ENCODE results near the gene THSD4. TPM values are rescaled to one million over a fixed set of nuclear protein-coding genes. Genes with fewer than 3 reads are reported as not detected.
A peak's percentile ranks its signal among the peaks of the same experiment; 100 is the strongest.

The THSD4 gene
- total and polyA plus RNA-seq, 2 donors (not counting 1 experiment from before 2014, with no cell fraction given): 43.1 to 95.5 TPM

GRCh38 chr15:71801935-71802655, 686.8 kb downstream of the THSD4 start:
- Histone ChIP-seq H3K79me2 (ENCODE audit: control insufficient read depth, insufficient read depth, low read length) (no peaks in the 10 kb centered on the region), H3K4me3 (replicated peaks in 1 of 4; ENCODE audit: control extremely low read depth in 1 of 4, insufficient read depth in 1 of 4, low read depth in 3 of 4, low read length in 4 of 4) (no peak overlapping the region), H3K27me3 (ENCODE audit: control insufficient read depth, insufficient read depth, low read length) (no peaks in the 10 kb centered on the region), H3K27ac (ENCODE audit: insufficient read depth, low read length) (no peak overlapping the region), H3K4me2 (ENCODE audit: extremely low read depth, insufficient read depth, low read length) (no peak overlapping the region), H3K9ac (ENCODE audit: insufficient read depth, low read length) (no peak overlapping the region), H3K4me1 (ENCODE audit: control insufficient read depth, extremely low read depth, insufficient read depth, low read length) (peaks cover 11% of the 10 kb centered on the region), H3K36me3 (ENCODE audit: control insufficient read depth, insufficient read depth, low read length) (no peaks in the 10 kb centered on the region), H2AFZ (ENCODE audit: low read length) (no peak overlapping the region), H4K20me1 (ENCODE audit: control insufficient read depth, extremely low read depth, insufficient read depth, low read length) (no peaks in the 10 kb centered on the region), H3K9me3 (ENCODE audit: control insufficient read depth, insufficient read depth, low read depth, low read length) (no peaks in the 10 kb centered on the region)
- no peak for DNase-seq (ENCODE audit: low read depth in 2 of 2)
- no peak for TF ChIP-seq EZH2 (IDR thresholded peaks at IDR 0.05; ENCODE audit: low read length, missing control alignments)
- TF ChIP-seq, protein P1, sequence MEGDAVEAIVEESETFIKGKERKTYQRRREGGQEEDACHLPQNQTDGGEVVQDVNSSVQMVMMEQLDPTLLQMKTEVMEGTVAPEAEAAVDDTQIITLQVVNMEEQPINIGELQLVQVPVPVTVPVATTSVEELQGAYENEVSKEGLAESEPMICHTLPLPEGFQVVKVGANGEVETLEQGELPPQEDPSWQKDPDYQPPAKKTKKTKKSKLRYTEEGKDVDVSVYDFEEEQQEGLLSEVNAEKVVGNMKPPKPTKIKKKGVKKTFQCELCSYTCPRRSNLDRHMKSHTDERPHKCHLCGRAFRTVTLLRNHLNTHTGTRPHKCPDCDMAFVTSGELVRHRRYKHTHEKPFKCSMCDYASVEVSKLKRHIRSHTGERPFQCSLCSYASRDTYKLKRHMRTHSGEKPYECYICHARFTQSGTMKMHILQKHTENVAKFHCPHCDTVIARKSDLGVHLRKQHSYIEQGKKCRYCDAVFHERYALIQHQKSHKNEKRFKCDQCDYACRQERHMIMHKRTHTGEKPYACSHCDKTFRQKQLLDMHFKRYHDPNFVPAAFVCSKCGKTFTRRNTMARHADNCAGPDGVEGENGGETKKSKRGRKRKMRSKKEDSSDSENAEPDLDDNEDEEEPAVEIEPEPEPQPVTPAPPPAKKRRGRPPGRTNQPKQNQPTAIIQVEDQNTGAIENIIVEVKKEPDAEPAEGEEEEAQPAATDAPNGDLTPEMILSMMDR (conservative IDR thresholded peaks at IDR 0.05 in 1 of 2, IDR thresholded peaks at IDR 0.05 in 1 of 2; ENCODE audit: low read depth in 1 of 2, low read length in 2 of 2): no peak

DNA sequence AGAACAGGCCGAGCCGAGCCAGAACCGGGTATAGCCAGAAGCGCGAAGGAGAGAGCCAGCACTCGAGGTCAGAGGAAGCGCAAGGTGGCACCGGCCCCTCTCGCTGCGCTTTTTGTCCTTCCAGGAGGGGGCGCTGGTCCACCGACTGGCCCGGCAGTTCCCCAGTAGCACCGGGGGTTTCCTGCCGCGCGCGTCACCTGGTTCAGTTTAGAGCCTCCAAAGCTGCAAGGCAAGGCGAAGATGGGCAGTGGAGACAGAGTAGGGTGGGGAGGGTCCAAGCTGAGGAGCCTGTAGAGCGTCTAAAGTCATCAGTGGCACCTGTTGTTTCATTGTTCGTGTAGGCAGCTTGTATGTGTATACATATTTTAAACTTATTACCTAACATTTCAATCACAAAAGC, 687.5 kb downstream of the THSD4 start:
- no peaks in the 10 kb centered on the region for H3K36me3 ChIP-seq (ENCODE audit: control insufficient read depth, insufficient read depth, low read length)

GRCh38 chr15:71804226-71804625, 689.0 kb downstream of the THSD4 start:
- no peak overlapping the region for H3K4me2 ChIP-seq (ENCODE audit: extremely low read depth, insufficient read depth, low read length)
- no peak overlapping the region for H3K9ac ChIP-seq (ENCODE audit: insufficient read depth, low read length)
- TF ChIP-seq, protein P1 (conservative IDR thresholded peaks at IDR 0.05 in 1 of 2, IDR thresholded peaks at IDR 0.05 in 1 of 2; ENCODE audit: low read depth in 1 of 2, low read length in 2 of 2): no peak
- no peak for TF ChIP-seq EZH2 (IDR thresholded peaks at IDR 0.05; ENCODE audit: low read length, missing control alignments)
- no peak for DNase-seq (ENCODE audit: low read depth in 2 of 2)
- no peak overlapping the region for H2AFZ ChIP-seq (ENCODE audit: low read length)
- H3K27me3 ChIP-seq (ENCODE audit: control insufficient read depth, insufficient read depth, low read length): no peaks in the 10 kb centered on the region
- peaks cover 20% of the 10 kb centered on the region for H3K4me1 ChIP-seq (ENCODE audit: control insufficient read depth, extremely low read depth, insufficient read depth, low read length)
- no peak overlapping the region for H3K4me3 ChIP-seq (replicated peaks in 1 of 4; ENCODE audit: control extremely low read depth in 1 of 4, insufficient read depth in 1 of 4, low read depth in 3 of 4, low read length in 4 of 4)
- H3K36me3 ChIP-seq (ENCODE audit: control insufficient read depth, insufficient read depth, low read length): no peaks in the 10 kb centered on the region
- H3K9me3 ChIP-seq (ENCODE audit: control insufficient read depth, insufficient read depth, low read depth, low read length): no peaks in the 10 kb centered on the region
- no peaks in the 10 kb centered on the region for H4K20me1 ChIP-seq (ENCODE audit: control insufficient read depth, extremely low read depth, insufficient read depth, low read length)
- no peak overlapping the region for H3K27ac ChIP-seq (ENCODE audit: insufficient read depth, low read length)
- H3K79me2 ChIP-seq (ENCODE audit: control insufficient read depth, insufficient read depth, low read length): no peaks in the 10 kb centered on the region

More for the DNA sequence above, 687.5 kb downstream of the THSD4 start:
- peaks cover 17% of the 10 kb centered on the region for H3K4me1 ChIP-seq (ENCODE audit: control insufficient read depth, extremely low read depth, insufficient read depth, low read length)
- H2AFZ ChIP-seq (ENCODE audit: low read length): no peak overlapping the region
- no peak overlapping the region for H3K27ac ChIP-seq (ENCODE audit: insufficient read depth, low read length)
- H3K9me3 ChIP-seq (ENCODE audit: control insufficient read depth, insufficient read depth, low read depth, low read length): no peaks in the 10 kb centered on the region
- H3K27me3 ChIP-seq (ENCODE audit: control insufficient read depth, insufficient read depth, low read length): no peaks in the 10 kb centered on the region
- no peak overlapping the region for H3K4me3 ChIP-seq (replicated peaks in 1 of 4; ENCODE audit: control extremely low read depth in 1 of 4, insufficient read depth in 1 of 4, low read depth in 3 of 4, low read length in 4 of 4)
- H3K4me2 ChIP-seq (ENCODE audit: extremely low read depth, insufficient read depth, low read length): no peak overlapping the region
- H4K20me1 ChIP-seq (ENCODE audit: control insufficient read depth, extremely low read depth, insufficient read depth, low read length): no peaks in the 10 kb centered on the region
- H3K79me2 ChIP-seq (ENCODE audit: control insufficient read depth, insufficient read depth, low read length): no peaks in the 10 kb centered on the region
- TF ChIP-seq, protein P1 (conservative IDR thresholded peaks at IDR 0.05 in 1 of 2, IDR thresholded peaks at IDR 0.05 in 1 of 2; ENCODE audit: low read depth in 1 of 2, low read length in 2 of 2): peak; percentile 17 to 30
- no peak for TF ChIP-seq EZH2 (IDR thresholded peaks at IDR 0.05; ENCODE audit: low read length, missing control alignments)
- no peak for DNase-seq (ENCODE audit: low read depth in 2 of 2)
- no peak overlapping the region for H3K9ac ChIP-seq (ENCODE audit: insufficient read depth, low read length)

All from fibroblast of lung (primary cell).